ENCODE results near the gene MGAT3.

MGAT3 gene

GRCh38 chr22:39508393-39508792, 51.6 kb downstream of the MGAT3 start:
- peaks cover 73% of the 10 kb centered on the region for H3K36me3 Mint-ChIP-seq (ENCODE audit: low read depth)
- no peaks in the 10 kb centered on the region for H3K9me3 Mint-ChIP-seq
- no peak for DNase-seq
- ATAC-seq, result no peak
- no peaks in the 10 kb centered on the region for H3K27me3 Mint-ChIP-seq
- no peak overlapping the region for H3K4me3 Mint-ChIP-seq
- peak overlapping the region; percentile 30 for H3K27ac Mint-ChIP-seq
- peaks cover 39% of the 10 kb centered on the region for H3K4me1 Mint-ChIP-seq

- no peaks in the 10 kb centered on the region for H3K27me3 Mint-ChIP-seq
- H3K4me1 Mint-ChIP-seq, result peaks cover 34% of the 10 kb centered on the region
- no peaks in the 10 kb centered on the region for H3K9me3 Mint-ChIP-seq
- H3K36me3 Mint-ChIP-seq (ENCODE audit: low read depth), result peaks cover 69% of the 10 kb centered on the region
- DNase-seq (no peak), ATAC-seq (no peak)
- H3K27ac Mint-ChIP-seq, result no peak overlapping the region
- no peak overlapping the region for H3K4me3 Mint-ChIP-seq
Observed at GRCh38 chr22:39510529-39511149, 53.8 kb downstream of the MGAT3 start.

- H3K4me1 Mint-ChIP-seq, result peaks cover 37% of the 10 kb centered on the region
- H3K27ac Mint-ChIP-seq, result no peak overlapping the region
- no peaks in the 10 kb centered on the region for H3K9me3 Mint-ChIP-seq
- ATAC-seq, result no peak
- peaks cover 68% of the 10 kb centered on the region for H3K36me3 Mint-ChIP-seq (ENCODE audit: low read depth)
- no peak for DNase-seq
- H3K27me3 Mint-ChIP-seq, result no peaks in the 10 kb centered on the region
- H3K4me3 Mint-ChIP-seq, result no peak overlapping the region
Observed at GRCh38 chr22:39511226-39511625, 54.4 kb downstream of the MGAT3 start.

- H3K4me1 Mint-ChIP-seq, result peaks cover 35% of the 10 kb centered on the region
- no peaks in the 10 kb centered on the region for H3K9me3 Mint-ChIP-seq
- no peak for ATAC-seq
- H3K27ac Mint-ChIP-seq, result no peak overlapping the region
- DNase-seq, result no peak
- peaks cover 61% of the 10 kb centered on the region for H3K36me3 Mint-ChIP-seq (ENCODE audit: low read depth)
- H3K4me3 Mint-ChIP-seq, result no peak overlapping the region
- H3K27me3 Mint-ChIP-seq, result no peaks in the 10 kb centered on the region
Observed at GRCh38 chr22:39512026-39512425, 55.2 kb downstream of the MGAT3 start.

- H3K4me3 Mint-ChIP-seq, result no peak overlapping the region
- no peaks in the 10 kb centered on the region for H3K9me3 Mint-ChIP-seq
- DNase-seq (no peak), ATAC-seq (no peak)
- no peak overlapping the region for H3K27ac Mint-ChIP-seq
- peaks cover 56% of the 10 kb centered on the region for H3K36me3 Mint-ChIP-seq (ENCODE audit: low read depth)
- H3K4me1 Mint-ChIP-seq, result peaks cover 36% of the 10 kb centered on the region
- H3K27me3 Mint-ChIP-seq, result no peaks in the 10 kb centered on the region
Observed at GRCh38 chr22:39513791-39514190, 57.0 kb downstream of the MGAT3 start.

- ATAC-seq (no peak), DNase-seq (peak; percentile 60)
- Mint-ChIP-seq H3K4me3 (no peak overlapping the region), H3K4me1 (peaks cover 42% of the 10 kb centered on the region), H3K9me3 (no peaks in the 10 kb centered on the region), H3K27ac (peak overlapping the region; percentile 28), H3K27me3 (no peaks in the 10 kb centered on the region), H3K36me3 (ENCODE audit: low read depth) (peaks cover 52% of the 10 kb centered on the region)
Observed at GRCh38 chr22:39514373-39514973, 57.7 kb downstream of the MGAT3 start.

- Mint-ChIP-seq H3K9me3 (no peaks in the 10 kb centered on the region), H3K27ac (peak overlapping the region; percentile 34), H3K4me3 (no peak overlapping the region), H3K36me3 (ENCODE audit: low read depth) (peaks cover 51% of the 10 kb centered on the region), H3K27me3 (peaks cover 3% of the 10 kb centered on the region), H3K4me1 (peaks cover 47% of the 10 kb centered on the region)
- ATAC-seq, result no peak
- DNase-seq, result no peak
Observed at GRCh38 chr22:39515266-39516050, 58.6 kb downstream of the MGAT3 start.

- no peak overlapping the region for H3K4me3 Mint-ChIP-seq
- ATAC-seq, result no peak
- H3K4me1 Mint-ChIP-seq, result peaks cover 58% of the 10 kb centered on the region
- H3K36me3 Mint-ChIP-seq (ENCODE audit: low read depth), result peaks cover 54% of the 10 kb centered on the region
- no peaks in the 10 kb centered on the region for H3K9me3 Mint-ChIP-seq
- H3K27ac Mint-ChIP-seq, result peak overlapping the region; percentile 64
- H3K27me3 Mint-ChIP-seq, result peaks cover 3% of the 10 kb centered on the region
- DNase-seq, result no peak
Observed at GRCh38 chr22:39517470-39517869, 60.7 kb downstream of the MGAT3 start.

- no peak for DNase-seq
Observed at GRCh38 chr22:39518144-39518786, 61.5 kb downstream of the MGAT3 start.

GRCh38 chr22:39518996-39519680, 62.3 kb downstream of the MGAT3 start:
- Mint-ChIP-seq H3K36me3 (ENCODE audit: low read depth) (peaks cover 60% of the 10 kb centered on the region), H3K27ac (peak overlapping the region; percentile 100), H3K4me1 (peaks cover 71% of the 10 kb centered on the region), H3K4me3 (peak overlapping the region; percentile 95), H3K9me3 (no peaks in the 10 kb centered on the region), H3K27me3 (peaks cover 3% of the 10 kb centered on the region)
- DNase-seq (peak; percentile 43), ATAC-seq (peak; percentile 12)

More at GRCh38 chr22:39518144-39518786, 61.5 kb downstream of the MGAT3 start:
- ATAC-seq, result no peak
- Mint-ChIP-seq H3K9me3 (no peaks in the 10 kb centered on the region), H3K4me1 (peaks cover 66% of the 10 kb centered on the region), H3K4me3 (peak overlapping the region; percentile 95), H3K36me3 (ENCODE audit: low read depth) (peaks cover 58% of the 10 kb centered on the region), H3K27me3 (peaks cover 3% of the 10 kb centered on the region), H3K27ac (peak overlapping the region; percentile 100)

GRCh38 chr22:39519681-39520225, 62.9 kb downstream of the MGAT3 start:
- peaks cover 71% of the 10 kb centered on the region for H3K4me1 Mint-ChIP-seq
- H3K36me3 Mint-ChIP-seq (ENCODE audit: low read depth), result peaks cover 61% of the 10 kb centered on the region
- DNase-seq (peak; percentile 96), ATAC-seq (peak; percentile 91)
- H3K4me3 Mint-ChIP-seq, result peak overlapping the region; percentile 95
- H3K9me3 Mint-ChIP-seq, result no peaks in the 10 kb centered on the region
- peak overlapping the region; percentile 100 for H3K27ac Mint-ChIP-seq
- H3K27me3 Mint-ChIP-seq, result peaks cover 3% of the 10 kb centered on the region

- H3K27ac Mint-ChIP-seq, result peak within 1 kb of the TSS; percentile 100
- H3K36me3 Mint-ChIP-seq (ENCODE audit: low read depth), result peaks cover 63% of the 10 kb centered on the region
- H3K27me3 Mint-ChIP-seq, result peaks cover 3% of the 10 kb centered on the region
- ATAC-seq (peak; percentile 20), DNase-seq (peak; percentile 92)
- peaks cover 71% of the 10 kb centered on the region for H3K4me1 Mint-ChIP-seq
- H3K9me3 Mint-ChIP-seq, result no peaks in the 10 kb centered on the region
- peak within 1 kb of the TSS; percentile 95 for H3K4me3 Mint-ChIP-seq
Observed at GRCh38 chr22:39520226-39521105, 63.7 kb downstream of the MGAT3 start, which contains the start of gene ATF4. ATF4 (plus strand) TSS chr22:39520562; CDS start chr22:39521446, 884 bp downstream.

All from activated naive CD8-positive, alpha-beta T cell treated with anti-CD3 and anti-CD28 coated beads, Interleukin-2, amount 50 U/mL, for 24 hours (primary cell).